HUES48 (cell line): ENCODE measurements around the gene TRMU.

Experiments
- H3K27ac ChIP-seq: one replicate; pipeline ENCODE4 v1.7.0; 2013; ENCODE audit warnings: low read depth, low read length, inconsistent platforms
- H3K27me3 ChIP-seq: 2 replicates; pipeline ENCODE4 v1.6.1; 2013; ENCODE audit warnings: mild to moderate bottlenecking, low read length; ENCODE audit not compliant: control insufficient read depth, insufficient read depth
- H3K36me3 ChIP-seq: 2 replicates; pipeline ENCODE4 v1.6.1; 2013; ENCODE audit warnings: low read length; ENCODE audit not compliant: control insufficient read depth, insufficient read depth
- H3K4me1 ChIP-seq: 2 replicates; pipeline ENCODE4 v1.6.1; 2013; ENCODE audit warnings: mild to moderate bottlenecking, low read length; ENCODE audit not compliant: control insufficient read depth, insufficient read depth
- H3K4me3 ChIP-seq: 2 replicates; pipeline ENCODE4 v1.5.1; 2013; ENCODE audit warnings: mild to moderate bottlenecking, low read depth, low read length
- H3K9ac ChIP-seq: 2 replicates; pipeline ENCODE4 v1.6.1; 2013; ENCODE audit warnings: mild to moderate bottlenecking, low read depth, low read length, moderate library complexity
- H3K9me3 ChIP-seq: 2 replicates; pipeline ENCODE4 v1.6.1; 2013; ENCODE audit warnings: low read length; ENCODE audit not compliant: control insufficient read depth, insufficient read depth

TRMU gene

DNA sequence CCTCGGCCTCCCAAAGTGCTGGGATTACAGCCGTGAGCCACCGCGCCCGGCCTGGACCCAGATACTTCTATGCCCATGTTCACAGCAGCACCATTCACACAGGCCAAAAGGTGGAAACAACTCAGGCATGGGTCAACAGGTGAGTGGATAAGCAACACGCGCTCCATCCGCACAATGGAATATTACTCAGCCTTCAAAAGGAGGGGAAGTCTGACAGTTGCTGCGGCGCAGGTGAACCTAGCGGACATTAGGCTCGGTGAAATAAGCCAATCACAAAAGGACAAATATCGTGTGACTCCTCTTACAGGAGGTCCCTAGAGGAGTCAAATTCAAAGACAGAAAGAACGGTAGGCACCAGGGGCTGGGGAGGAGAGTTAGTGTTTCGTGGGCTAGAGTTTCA is 47.0 kb downstream of the TRMU start:
- Histone ChIP-seq H3K9me3 (no peaks in the 10 kb centered on the region), H3K36me3 (no peaks in the 10 kb centered on the region), H3K27ac (no peak overlapping the region), H3K4me1 (peaks cover 22% of the 10 kb centered on the region), H3K27me3 (no peaks in the 10 kb centered on the region), H3K4me3 (no peak overlapping the region), H3K9ac (no peak overlapping the region)

DNA sequence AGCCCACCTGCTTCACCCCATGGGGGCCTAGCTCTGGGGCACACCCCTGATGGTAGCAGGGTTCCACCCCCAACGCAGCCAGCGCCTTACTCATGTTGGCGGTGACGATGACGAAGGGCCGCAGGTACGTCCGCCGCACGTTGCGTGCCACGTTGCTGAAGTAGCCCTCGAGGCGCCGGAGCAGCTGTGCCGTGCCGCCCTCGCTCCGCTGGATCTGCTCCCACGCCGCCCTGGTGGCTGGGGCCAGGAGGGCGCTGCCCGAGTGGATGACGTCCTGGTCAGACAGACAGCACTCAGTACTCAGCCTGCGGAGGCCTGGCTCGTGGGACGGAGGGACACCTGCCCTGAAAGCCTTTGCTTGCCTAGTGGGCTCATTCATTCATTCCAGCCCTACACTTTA is 50.8 kb downstream of the TRMU start:
- no peaks in the 10 kb centered on the region for H3K9me3 ChIP-seq
- H3K9ac ChIP-seq = no peak overlapping the region
- H3K27me3 ChIP-seq = no peaks in the 10 kb centered on the region
- no peak overlapping the region for H3K27ac ChIP-seq
- H3K36me3 ChIP-seq = no peaks in the 10 kb centered on the region
- H3K4me1 ChIP-seq = no peaks in the 10 kb centered on the region
- no peak overlapping the region for H3K4me3 ChIP-seq

DNA sequence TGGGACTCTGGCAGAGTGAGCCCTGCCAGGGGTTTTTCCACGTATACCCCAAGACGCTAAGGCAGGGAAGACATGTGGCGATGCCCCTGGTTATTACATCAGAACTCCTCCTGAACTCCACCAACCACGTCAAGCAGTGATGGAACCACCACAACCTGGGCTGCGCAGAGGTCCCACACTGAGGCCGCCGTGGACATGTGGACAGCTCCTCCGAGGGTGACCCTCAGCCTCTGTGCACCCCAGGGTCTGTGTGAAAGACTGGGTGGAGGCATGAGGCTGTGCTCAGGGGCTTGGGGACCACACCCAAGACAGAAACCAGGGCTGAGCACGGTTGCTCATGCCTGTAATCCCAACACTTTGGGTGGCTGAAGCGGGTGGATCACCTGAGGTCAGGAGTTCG is 52.2 kb downstream of the TRMU start:
- H3K4me1 ChIP-seq = no peaks in the 10 kb centered on the region
- no peaks in the 10 kb centered on the region for H3K9me3 ChIP-seq
- H3K27ac ChIP-seq = no peak overlapping the region
- H3K9ac ChIP-seq = no peak overlapping the region
- no peaks in the 10 kb centered on the region for H3K27me3 ChIP-seq
- H3K4me3 ChIP-seq = no peak overlapping the region
- no peaks in the 10 kb centered on the region for H3K36me3 ChIP-seq

DNA sequence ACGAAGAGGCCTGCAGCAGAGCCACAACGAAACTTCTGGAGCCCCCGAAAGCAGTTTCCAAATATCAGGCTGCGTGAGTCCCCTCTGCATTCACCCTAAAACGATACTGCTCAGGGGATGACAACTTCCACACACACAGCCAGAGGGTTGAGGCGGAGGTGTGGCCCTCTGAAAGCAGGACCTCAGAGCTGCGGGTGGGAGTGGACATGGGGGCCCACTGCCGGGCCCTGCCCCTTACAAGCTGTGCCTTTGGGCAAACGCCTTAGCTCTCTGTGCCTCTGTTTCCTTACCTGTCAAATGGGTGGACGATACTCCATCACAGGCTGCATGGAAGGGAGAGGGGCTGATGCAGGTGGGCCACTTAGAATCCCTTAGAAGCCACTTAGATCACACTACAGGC is 53.1 kb downstream of the TRMU start:
- Histone ChIP-seq H3K4me1 (no peaks in the 10 kb centered on the region), H3K9ac (no peak overlapping the region), H3K36me3 (no peaks in the 10 kb centered on the region), H3K27ac (no peak overlapping the region), H3K27me3 (no peaks in the 10 kb centered on the region), H3K4me3 (no peak overlapping the region), H3K9me3 (no peaks in the 10 kb centered on the region)

DNA sequence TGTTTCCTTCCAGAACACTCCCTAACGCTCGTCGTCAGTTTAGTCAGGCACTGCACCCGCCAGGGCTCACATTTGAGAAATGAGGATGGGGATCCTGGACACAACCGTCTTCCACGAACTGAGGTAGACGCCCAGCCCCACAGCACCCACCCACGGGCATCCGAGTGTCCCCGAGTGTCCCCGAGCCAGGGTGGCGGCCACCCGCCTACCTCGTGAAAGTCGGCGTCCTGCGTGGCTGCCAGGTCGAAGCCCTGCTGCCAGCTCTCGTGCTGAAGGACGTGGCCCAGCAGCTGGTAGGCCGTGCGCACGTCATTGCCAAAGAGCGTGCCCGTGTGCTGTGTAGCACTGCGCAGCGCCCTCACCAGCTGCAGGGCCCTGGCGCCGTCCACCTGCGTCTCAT is 53.6 kb downstream of the TRMU start:
- Histone ChIP-seq H3K27ac (no peak overlapping the region), H3K9me3 (no peaks in the 10 kb centered on the region), H3K4me3 (no peak overlapping the region), H3K9ac (no peak overlapping the region), H3K27me3 (no peaks in the 10 kb centered on the region), H3K36me3 (no peaks in the 10 kb centered on the region), H3K4me1 (no peaks in the 10 kb centered on the region)

DNA sequence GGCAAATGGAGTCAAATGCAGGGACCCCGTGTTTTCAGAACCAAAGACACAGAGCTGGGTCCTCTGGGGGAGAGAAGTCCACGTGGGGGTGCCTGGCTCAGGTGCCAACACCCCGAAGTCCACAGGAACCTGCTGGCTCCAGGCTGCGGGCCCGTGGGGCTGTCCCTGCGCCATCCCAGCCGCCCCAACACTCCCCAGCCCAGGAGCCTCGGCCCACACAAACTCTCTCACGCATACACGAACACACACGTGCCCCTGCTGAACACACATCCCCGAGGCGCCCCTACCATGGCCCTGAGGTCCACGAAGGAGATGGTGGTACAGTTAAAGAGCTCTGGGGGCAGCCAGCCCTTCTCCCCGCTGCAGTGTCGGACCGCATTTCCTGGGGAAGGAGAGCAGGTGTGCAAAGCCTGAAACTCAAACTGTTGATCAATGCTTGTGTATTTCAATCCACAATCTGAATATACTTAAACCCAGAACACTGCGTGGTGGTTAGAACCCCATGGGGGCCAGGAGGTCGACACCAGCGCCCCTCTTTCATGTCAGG is 54.7 kb downstream of the TRMU start:
- H3K27ac ChIP-seq = no peak overlapping the region
- H3K9ac ChIP-seq = no peak overlapping the region
- H3K27me3 ChIP-seq = no peaks in the 10 kb centered on the region
- no peaks in the 10 kb centered on the region for H3K4me1 ChIP-seq
- no peaks in the 10 kb centered on the region for H3K36me3 ChIP-seq
- no peaks in the 10 kb centered on the region for H3K9me3 ChIP-seq
- no peak overlapping the region for H3K4me3 ChIP-seq

DNA sequence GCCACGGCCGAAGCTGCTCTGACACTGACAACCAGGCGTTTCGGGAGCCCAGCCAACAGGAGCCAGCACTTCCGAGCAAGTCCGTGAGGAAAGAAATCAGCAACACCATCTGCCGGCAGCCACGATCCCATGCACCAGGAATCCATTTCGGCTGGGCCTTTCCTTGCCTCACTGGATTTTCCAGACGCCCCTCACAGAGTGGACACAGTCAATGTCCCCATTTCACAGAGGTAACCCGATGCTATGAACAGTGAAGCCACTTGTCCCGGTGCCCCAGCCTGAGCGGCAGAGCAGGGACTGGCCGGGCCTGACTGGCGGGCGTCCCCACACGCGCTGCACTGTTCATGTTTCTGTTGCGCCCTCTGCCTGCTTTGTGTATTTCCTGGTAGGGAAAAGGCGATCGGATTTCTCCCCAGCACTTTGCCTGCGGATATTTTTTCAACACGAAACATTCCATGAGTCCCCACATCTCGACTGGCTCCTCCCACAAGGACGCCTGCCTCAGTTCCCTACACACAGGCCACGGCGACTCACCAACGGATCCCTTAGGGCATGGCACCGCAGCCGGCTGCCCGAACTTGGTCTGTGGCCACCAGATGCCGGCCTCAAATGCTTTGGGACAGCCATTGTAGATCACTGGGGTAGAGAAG is 55.3 kb downstream of the TRMU start:
- no peak overlapping the region for H3K4me3 ChIP-seq
- H3K9ac ChIP-seq = no peak overlapping the region
- H3K27ac ChIP-seq = no peak overlapping the region
- no peaks in the 10 kb centered on the region for H3K4me1 ChIP-seq
- H3K27me3 ChIP-seq = no peaks in the 10 kb centered on the region
- H3K9me3 ChIP-seq = no peaks in the 10 kb centered on the region
- no peaks in the 10 kb centered on the region for H3K36me3 ChIP-seq

DNA sequence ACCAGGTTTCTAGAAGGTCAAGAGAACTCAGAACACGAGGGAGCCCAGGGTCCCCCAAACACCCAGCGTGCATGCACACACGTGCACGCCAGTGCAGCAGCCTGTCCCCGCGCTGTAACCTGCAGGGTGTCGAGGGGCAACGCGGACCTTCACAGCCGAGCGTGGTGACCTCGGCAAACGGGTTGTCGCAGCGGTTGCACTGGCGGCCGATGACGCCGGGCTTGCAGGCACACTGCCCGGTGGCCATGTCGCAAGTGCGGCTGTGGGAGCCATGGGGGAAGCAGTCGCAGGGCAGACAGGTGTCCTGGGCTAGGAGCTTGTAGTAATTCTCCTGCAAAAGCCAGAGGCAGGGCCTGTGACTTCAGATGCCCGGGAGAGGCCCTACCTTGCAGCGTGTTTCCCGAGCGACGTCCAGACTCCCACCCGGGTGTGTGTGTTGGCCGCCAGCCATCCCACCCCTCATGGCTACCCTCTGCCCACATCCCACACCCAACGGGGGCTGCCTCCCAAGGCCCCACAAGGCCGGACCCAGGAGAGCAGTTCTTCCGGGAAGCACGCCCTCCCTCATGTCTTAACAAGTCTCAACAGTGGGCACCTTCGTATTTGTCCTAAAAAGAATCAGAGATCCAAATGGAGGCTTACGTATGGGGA is 56.1 kb downstream of the TRMU start:
- no peak overlapping the region for H3K27ac ChIP-seq
- H3K9ac ChIP-seq = no peak overlapping the region
- H3K4me1 ChIP-seq = no peaks in the 10 kb centered on the region
- no peaks in the 10 kb centered on the region for H3K27me3 ChIP-seq
- H3K36me3 ChIP-seq = no peaks in the 10 kb centered on the region
- H3K9me3 ChIP-seq = no peaks in the 10 kb centered on the region
- no peak overlapping the region for H3K4me3 ChIP-seq

DNA sequence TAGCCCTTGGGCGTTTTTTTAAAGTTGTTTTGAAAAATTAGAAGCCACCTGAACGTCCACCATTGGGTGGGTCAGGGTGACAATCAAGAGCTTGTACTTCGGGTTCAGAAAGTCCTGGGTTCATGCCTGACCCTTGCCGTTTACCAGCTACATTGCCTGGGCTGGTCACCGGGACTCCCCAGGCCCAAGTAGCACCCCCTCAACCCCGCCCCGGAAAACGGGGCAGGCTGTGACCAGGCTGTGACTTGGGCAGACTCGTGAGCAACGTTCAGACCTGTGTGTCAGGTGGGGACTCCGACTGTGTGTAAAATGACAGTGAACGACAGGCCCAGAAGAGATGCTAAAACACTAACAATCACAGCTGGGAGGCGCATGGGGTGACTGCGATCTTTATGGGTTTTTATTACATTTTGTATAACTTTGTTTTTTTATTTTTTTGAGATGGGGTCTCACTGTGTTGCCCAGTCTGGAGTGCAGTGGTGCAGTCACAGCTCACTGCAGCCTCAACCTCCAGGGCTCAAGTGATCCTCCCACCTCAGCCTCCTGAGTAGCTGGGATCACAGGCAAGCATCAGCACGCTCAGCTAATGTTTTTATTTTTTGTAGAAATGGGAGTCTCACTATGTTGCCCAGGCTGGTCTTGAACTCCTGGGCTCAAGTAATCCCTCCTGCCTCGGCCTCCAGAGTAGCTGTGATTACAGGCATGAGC is 56.8 kb downstream of the TRMU start:
- Histone ChIP-seq H3K4me3 (no peak overlapping the region), H3K27ac (no peak overlapping the region), H3K9me3 (no peaks in the 10 kb centered on the region), H3K4me1 (no peaks in the 10 kb centered on the region), H3K9ac (no peak overlapping the region), H3K27me3 (no peaks in the 10 kb centered on the region), H3K36me3 (no peaks in the 10 kb centered on the region)

DNA sequence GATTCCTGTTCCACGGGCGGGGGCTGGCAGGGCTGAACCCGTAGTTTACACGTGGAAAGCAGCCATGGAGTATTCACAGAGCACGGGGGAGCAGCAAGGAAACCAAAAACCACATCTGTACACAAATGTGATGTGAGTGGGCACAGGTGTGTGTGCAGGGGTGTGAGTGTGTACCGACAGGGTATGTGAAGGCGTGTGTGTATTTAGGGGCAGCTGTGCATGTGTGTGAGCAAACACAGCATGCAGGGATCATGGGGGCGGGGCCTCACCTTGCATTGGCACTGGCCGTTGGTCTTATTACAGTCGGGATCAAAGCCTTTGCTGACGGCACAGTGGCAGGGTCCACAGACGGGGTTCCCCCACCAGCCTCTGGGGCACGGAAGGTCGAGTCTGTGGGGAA is 58.4 kb downstream of the TRMU start:
- no peak overlapping the region for H3K9ac ChIP-seq
- no peak overlapping the region for H3K4me3 ChIP-seq
- no peak overlapping the region for H3K27ac ChIP-seq
- no peaks in the 10 kb centered on the region for H3K9me3 ChIP-seq
- H3K4me1 ChIP-seq = no peaks in the 10 kb centered on the region
- H3K27me3 ChIP-seq = no peaks in the 10 kb centered on the region
- H3K36me3 ChIP-seq = peaks cover 3% of the 10 kb centered on the region; the same call in 1 of the 2 replicates

DNA sequence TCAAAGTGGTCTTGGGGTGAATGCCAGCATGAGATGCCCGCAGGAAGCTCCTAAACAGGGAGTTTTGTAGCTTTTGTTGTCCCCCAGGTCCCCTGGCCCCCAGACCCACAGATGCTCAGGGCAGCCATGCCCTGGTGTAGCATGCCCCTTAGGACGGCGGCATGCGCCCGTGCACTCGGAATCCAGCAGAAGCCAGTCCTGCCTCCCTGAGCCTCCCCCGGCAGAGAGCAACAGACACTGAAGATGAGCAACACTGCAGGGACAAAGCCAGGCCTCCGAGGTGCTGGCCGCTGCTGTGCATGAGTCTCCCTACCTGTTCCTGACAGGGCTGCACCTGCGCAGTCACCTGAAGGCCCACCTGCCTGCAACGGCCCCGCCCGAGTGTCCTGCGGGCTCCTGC is 59.1 kb downstream of the TRMU start:
- no peak overlapping the region for H3K9ac ChIP-seq
- no peaks in the 10 kb centered on the region for H3K4me1 ChIP-seq
- H3K36me3 ChIP-seq = peaks cover 3% of the 10 kb centered on the region; the same call in 1 of the 2 replicates
- no peak overlapping the region for H3K27ac ChIP-seq
- H3K4me3 ChIP-seq = no peak overlapping the region
- H3K9me3 ChIP-seq = no peaks in the 10 kb centered on the region
- H3K27me3 ChIP-seq = no peaks in the 10 kb centered on the region
